ENCODE measurements around the gene KCNN3.

The KCNN3 gene

GRCh38 chr1:154841384-154841783 lies 28.7 kb downstream of the KCNN3 start:
- no peaks in the 10 kb centered on the region for H3K36me3 ChIP-seq (ENCODE audit: control insufficient read depth in 2 of 2, insufficient read depth in 2 of 2, low read length in 2 of 2)
- no peak overlapping the region for H3K4me3 ChIP-seq (ENCODE audit: low read length in 2 of 2)
- H3K27me3 ChIP-seq (ENCODE audit: control insufficient read depth in 2 of 2, insufficient read depth in 2 of 2, low read length in 2 of 2) = peaks cover 3 to 5% of the 10 kb centered on the region in 2 donors
- H3K4me1 ChIP-seq (ENCODE audit: control insufficient read depth in 2 of 2, insufficient read depth in 2 of 2, low read length in 2 of 2) = no peaks in the 10 kb centered on the region
- H3K9ac ChIP-seq (ENCODE audit: low read depth in 1 of 2, low read length in 2 of 2) = no peak overlapping the region
- H3K27ac ChIP-seq (ENCODE audit: low read depth in 2 of 2, low read length in 2 of 2) = no peak overlapping the region
- H3K9me3 ChIP-seq (ENCODE audit: control insufficient read depth in 2 of 2, low read length in 2 of 2) = no peaks in the 10 kb centered on the region

- no peaks in the 10 kb centered on the region for H3K9me3 ChIP-seq (ENCODE audit: control insufficient read depth in 2 of 2, low read length in 2 of 2)
- no peak overlapping the region for H3K9ac ChIP-seq (ENCODE audit: low read depth in 1 of 2, low read length in 2 of 2)
- no peaks in the 10 kb centered on the region for H3K4me1 ChIP-seq (ENCODE audit: control insufficient read depth in 2 of 2, insufficient read depth in 2 of 2, low read length in 2 of 2)
- H3K27me3 ChIP-seq (ENCODE audit: control insufficient read depth in 2 of 2, insufficient read depth in 2 of 2, low read length in 2 of 2) = peaks cover 5 to 8% of the 10 kb centered on the region in 2 donors
- no peak overlapping the region for H3K27ac ChIP-seq (ENCODE audit: low read depth in 2 of 2, low read length in 2 of 2)
- H3K4me3 ChIP-seq (ENCODE audit: low read length in 2 of 2) = no peak overlapping the region
- H3K36me3 ChIP-seq (ENCODE audit: control insufficient read depth in 2 of 2, insufficient read depth in 2 of 2, low read length in 2 of 2) = no peaks in the 10 kb centered on the region
Observed at GRCh38 chr1:154840269-154841176, 29.6 kb downstream of the KCNN3 start.

GRCh38 chr1:154839691-154840090 lies 30.4 kb downstream of the KCNN3 start:
- Histone ChIP-seq H3K27ac (ENCODE audit: low read depth in 2 of 2, low read length in 2 of 2) (no peak overlapping the region), H3K4me1 (ENCODE audit: control insufficient read depth in 2 of 2, insufficient read depth in 2 of 2, low read length in 2 of 2) (no peaks in the 10 kb centered on the region), H3K36me3 (ENCODE audit: control insufficient read depth in 2 of 2, insufficient read depth in 2 of 2, low read length in 2 of 2) (no peaks in the 10 kb centered on the region), H3K27me3 (ENCODE audit: control insufficient read depth in 2 of 2, insufficient read depth in 2 of 2, low read length in 2 of 2) (peaks cover 5 to 8% of the 10 kb centered on the region in 2 donors), H3K9ac (ENCODE audit: low read depth in 1 of 2, low read length in 2 of 2) (no peak overlapping the region), H3K4me3 (ENCODE audit: low read length in 2 of 2) (no peak overlapping the region), H3K9me3 (ENCODE audit: control insufficient read depth in 2 of 2, low read length in 2 of 2) (no peaks in the 10 kb centered on the region)

GRCh38 chr1:154838988-154839387 lies 31.1 kb downstream of the KCNN3 start:
- Histone ChIP-seq H3K27ac (ENCODE audit: low read depth in 2 of 2, low read length in 2 of 2) (no peak overlapping the region), H3K9ac (ENCODE audit: low read depth in 1 of 2, low read length in 2 of 2) (no peak overlapping the region), H3K36me3 (ENCODE audit: control insufficient read depth in 2 of 2, insufficient read depth in 2 of 2, low read length in 2 of 2) (no peaks in the 10 kb centered on the region), H3K27me3 (ENCODE audit: control insufficient read depth in 2 of 2, insufficient read depth in 2 of 2, low read length in 2 of 2) (peaks cover 5 to 8% of the 10 kb centered on the region in 2 donors), H3K4me1 (ENCODE audit: control insufficient read depth in 2 of 2, insufficient read depth in 2 of 2, low read length in 2 of 2) (no peaks in the 10 kb centered on the region), H3K9me3 (ENCODE audit: control insufficient read depth in 2 of 2, low read length in 2 of 2) (no peaks in the 10 kb centered on the region), H3K4me3 (ENCODE audit: low read length in 2 of 2) (no peak overlapping the region)

GRCh38 chr1:154838461-154838860 lies 31.6 kb downstream of the KCNN3 start:
- Histone ChIP-seq H3K27me3 (ENCODE audit: control insufficient read depth in 2 of 2, insufficient read depth in 2 of 2, low read length in 2 of 2) (peaks cover 5 to 8% of the 10 kb centered on the region in 2 donors), H3K27ac (ENCODE audit: low read depth in 2 of 2, low read length in 2 of 2) (no peak overlapping the region), H3K9me3 (ENCODE audit: control insufficient read depth in 2 of 2, low read length in 2 of 2) (no peaks in the 10 kb centered on the region), H3K9ac (ENCODE audit: low read depth in 1 of 2, low read length in 2 of 2) (no peak overlapping the region), H3K4me1 (ENCODE audit: control insufficient read depth in 2 of 2, insufficient read depth in 2 of 2, low read length in 2 of 2) (no peaks in the 10 kb centered on the region), H3K36me3 (ENCODE audit: control insufficient read depth in 2 of 2, insufficient read depth in 2 of 2, low read length in 2 of 2) (no peaks in the 10 kb centered on the region), H3K4me3 (ENCODE audit: low read length in 2 of 2) (no peak overlapping the region)

- Histone ChIP-seq H3K4me3 (ENCODE audit: low read length in 2 of 2) (no peak overlapping the region), H3K27me3 (ENCODE audit: control insufficient read depth in 2 of 2, insufficient read depth in 2 of 2, low read length in 2 of 2) (peaks cover 3 to 8% of the 10 kb centered on the region in 2 donors), H3K4me1 (ENCODE audit: control insufficient read depth in 2 of 2, insufficient read depth in 2 of 2, low read length in 2 of 2) (no peaks in the 10 kb centered on the region), H3K36me3 (ENCODE audit: control insufficient read depth in 2 of 2, insufficient read depth in 2 of 2, low read length in 2 of 2) (no peaks in the 10 kb centered on the region), H3K27ac (ENCODE audit: low read depth in 2 of 2, low read length in 2 of 2) (no peak overlapping the region), H3K9me3 (ENCODE audit: control insufficient read depth in 2 of 2, low read length in 2 of 2) (no peaks in the 10 kb centered on the region), H3K9ac (ENCODE audit: low read depth in 1 of 2, low read length in 2 of 2) (no peak overlapping the region)
Observed at GRCh38 chr1:154837672-154838171, 32.4 kb downstream of the KCNN3 start.

- Histone ChIP-seq H3K4me3 (ENCODE audit: low read length in 2 of 2) (no peak overlapping the region), H3K36me3 (ENCODE audit: control insufficient read depth in 2 of 2, insufficient read depth in 2 of 2, low read length in 2 of 2) (no peaks in the 10 kb centered on the region), H3K27ac (ENCODE audit: low read depth in 2 of 2, low read length in 2 of 2) (no peak overlapping the region), H3K9me3 (ENCODE audit: control insufficient read depth in 2 of 2, low read length in 2 of 2) (no peaks in the 10 kb centered on the region), H3K9ac (ENCODE audit: low read depth in 1 of 2, low read length in 2 of 2) (no peak overlapping the region), H3K27me3 (ENCODE audit: control insufficient read depth in 2 of 2, insufficient read depth in 2 of 2, low read length in 2 of 2) (peaks cover 2 to 8% of the 10 kb centered on the region in 2 donors), H3K4me1 (ENCODE audit: control insufficient read depth in 2 of 2, insufficient read depth in 2 of 2, low read length in 2 of 2) (no peaks in the 10 kb centered on the region)
Observed at GRCh38 chr1:154837034-154837671, 32.9 kb downstream of the KCNN3 start.

- H3K9ac ChIP-seq (ENCODE audit: low read depth in 1 of 2, low read length in 2 of 2) = no peak overlapping the region
- H3K9me3 ChIP-seq (ENCODE audit: control insufficient read depth in 2 of 2, low read length in 2 of 2) = no peaks in the 10 kb centered on the region
- H3K4me1 ChIP-seq (ENCODE audit: control insufficient read depth in 2 of 2, insufficient read depth in 2 of 2, low read length in 2 of 2) = no peaks in the 10 kb centered on the region
- no peak overlapping the region for H3K27ac ChIP-seq (ENCODE audit: low read depth in 2 of 2, low read length in 2 of 2)
- no peak overlapping the region for H3K4me3 ChIP-seq (ENCODE audit: low read length in 2 of 2)
- no peaks in the 10 kb centered on the region for H3K36me3 ChIP-seq (ENCODE audit: control insufficient read depth in 2 of 2, insufficient read depth in 2 of 2, low read length in 2 of 2)
- peaks cover 2 to 8% of the 10 kb centered on the region in 2 donors for H3K27me3 ChIP-seq (ENCODE audit: control insufficient read depth in 2 of 2, insufficient read depth in 2 of 2, low read length in 2 of 2)
Observed at GRCh38 chr1:154835531-154836324, 34.4 kb downstream of the KCNN3 start.

GRCh38 chr1:154833841-154834240 lies 36.2 kb downstream of the KCNN3 start:
- no peak overlapping the region for H3K4me3 ChIP-seq (ENCODE audit: low read length in 2 of 2)
- no peaks in the 10 kb centered on the region for H3K36me3 ChIP-seq (ENCODE audit: control insufficient read depth in 2 of 2, insufficient read depth in 2 of 2, low read length in 2 of 2)
- no peak overlapping the region for H3K9ac ChIP-seq (ENCODE audit: low read depth in 1 of 2, low read length in 2 of 2)
- H3K4me1 ChIP-seq (ENCODE audit: control insufficient read depth in 2 of 2, insufficient read depth in 2 of 2, low read length in 2 of 2) = no peaks in the 10 kb centered on the region
- H3K9me3 ChIP-seq (ENCODE audit: control insufficient read depth in 2 of 2, low read length in 2 of 2) = no peaks in the 10 kb centered on the region
- no peak overlapping the region for H3K27ac ChIP-seq (ENCODE audit: low read depth in 2 of 2, low read length in 2 of 2)
- H3K27me3 ChIP-seq (ENCODE audit: control insufficient read depth in 2 of 2, insufficient read depth in 2 of 2, low read length in 2 of 2) = peaks cover 2 to 8% of the 10 kb centered on the region in 2 donors
